Endothelial cell of umbilical vein (primary cell): Measurements from ENCODE around the gene SCN11A. TPM values are rescaled to one million over a fixed set of nuclear protein-coding genes. Genes with fewer than 3 reads are reported as not detected.

Experiments used
- BruUV-seq: library from RNA; stranded (reverse); fragments of 400-500 nt; replicated peaks from 2 replicates; lab custom pipeline; 2021; lab: Mats Ljungman, UMichigan
- CTCF ChIA-PET: fragments of 300-600, 350-600 bp; sonication (Branson Sonifier 250); formaldehyde crosslinking; loops from one replicate; lab custom pipeline; 2021; ENCODE audit warnings: antibody characterized with exemption, inconsistent platforms; lab: Charles Lee
- POLR2A ChIA-PET: fragments of 300-600, 350-600 bp; sonication (Branson Sonifier 250); formaldehyde crosslinking; loops from one replicate; lab custom pipeline; 2021; ENCODE audit warnings: antibody characterized with exemption, inconsistent platforms; lab: Charles Lee
- DNase-seq: peaks from one replicate; pipeline ENCODE4 v3.0.0-alpha.2; 2011; ENCODE audit warnings: low read depth, low spot score
- FAIRE-seq: peaks from 2 replicates; lab custom pipeline; 2011; peaks lifted over from hg19 to GRCh38; lab: Jason Lieb, UNC
- H2AFZ ChIP-seq: 2 replicates; pipeline ENCODE4 v1.6.0; 2012; ENCODE audit warnings: low read depth, low read length, control low read depth, inconsistent platforms
- H3K27ac ChIP-seq: 2 replicates; pipeline ENCODE4 v1.5.1; 2011; ENCODE audit warnings: low read depth, mild to moderate bottlenecking, control low read depth, low read length, moderate library complexity; ENCODE audit not compliant: insufficient read depth
- H3K27me3 ChIP-seq, 2 experiments: 2 replicates each; pipeline versions ENCODE4 v1.6.0 to v1.6.1; 2011; ENCODE audit warnings: low read length in 2 of 2, mixed read lengths in 1 of 2; ENCODE audit not compliant: control insufficient read depth in 2 of 2, insufficient read depth in 2 of 2
- H3K36me3 ChIP-seq, 2 experiments: 2 replicates in 1 of 2; 3 replicates in 1 of 2; pipeline ENCODE4 v1.5.1; 2011; ENCODE audit warnings: low read length in 2 of 2, mild to moderate bottlenecking in 1 of 2, moderate library complexity in 1 of 2; ENCODE audit not compliant: control insufficient read depth in 2 of 2, insufficient read depth in 2 of 2; ENCODE audit errors: extremely low read depth in 1 of 2
- H3K4me1 ChIP-seq: 3 replicates; pipeline ENCODE4 v1.5.1; 2011; ENCODE audit warnings: mild to moderate bottlenecking, low read length; ENCODE audit not compliant: control insufficient read depth, insufficient read depth; ENCODE audit errors: extremely low read depth
- H3K4me2 ChIP-seq: 2 replicates; pipeline ENCODE4 v1.6.1; 2011; ENCODE audit warnings: low read length, control low read depth, mixed read lengths; ENCODE audit not compliant: insufficient read depth
- H3K4me3 ChIP-seq, 3 experiments: fragments of 200-600 bp in 1 of 3; sonication (generic), shearing (Covaris generic) in 1 of 3; replicated peaks in 1 of 3; 2 replicates each; pipeline ENCODE4 v1.5.1; 2011 to 2016; ENCODE audit warnings: control low read depth in 3 of 3, low read length in 3 of 3, mild to moderate bottlenecking in 2 of 3, inconsistent platforms in 1 of 3, low read depth in 1 of 3, moderate library complexity in 1 of 3; ENCODE audit not compliant: insufficient read depth in 1 of 3
- H3K79me2 ChIP-seq: 2 replicates; pipeline ENCODE4 v1.6.0; 2012; ENCODE audit warnings: low read length, inconsistent platforms; ENCODE audit not compliant: control insufficient read depth, insufficient read depth
- H3K9ac ChIP-seq: replicated peaks from 2 replicates; pipeline ENCODE3; 2011; ENCODE audit warnings: low read length, control low read depth; ENCODE audit not compliant: insufficient read depth; ENCODE audit errors: extremely low read depth
- H3K9me1 ChIP-seq: replicated peaks from 3 replicates; pipeline ENCODE4 v1.6.0; 2011; ENCODE audit warnings: mild to moderate bottlenecking, low read length; ENCODE audit not compliant: control insufficient read depth, insufficient read depth; ENCODE audit errors: extremely low read depth
- H3K9me3 ChIP-seq: replicated peaks from 2 replicates; pipeline ENCODE4 v1.5.1; 2012; ENCODE audit warnings: low read length, inconsistent platforms; ENCODE audit not compliant: control insufficient read depth, insufficient read depth
- H4K20me1 ChIP-seq: replicated peaks from 2 replicates; pipeline ENCODE3; 2011; ENCODE audit warnings: mild to moderate bottlenecking, low read length; ENCODE audit not compliant: control insufficient read depth, insufficient read depth; ENCODE audit errors: extremely low read depth
- EZH2 ChIP-seq: IDR thresholded peaks from 2 replicates; pipeline ENCODE4 v1.6.1; 2012; ENCODE audit warnings: borderline replicate concordance, low read depth, mild to moderate bottlenecking, moderate library complexity, low read length, inconsistent platforms; ENCODE audit not compliant: severe bottlenecking
- FOS ChIP-seq: IDR thresholded peaks from 2 replicates; pipeline ENCODE4 v1.6.1; 2011; ENCODE audit warnings: mild to moderate bottlenecking, low read length, moderate library complexity, borderline replicate concordance; ENCODE audit not compliant: insufficient read depth
- GATA2 ChIP-seq: IDR thresholded peaks from 2 replicates; pipeline ENCODE4 v1.7.0; 2011; ENCODE audit warnings: low read depth, mild to moderate bottlenecking, moderate library complexity, mixed read lengths, low read length; ENCODE audit not compliant: insufficient read length, insufficient read depth
- JUN ChIP-seq: IDR thresholded peaks from 2 replicates; pipeline ENCODE4 v1.6.1; 2011; ENCODE audit warnings: borderline replicate concordance, low read depth; ENCODE audit not compliant: insufficient read length, insufficient read depth
- MAX ChIP-seq: IDR thresholded peaks from 2 replicates; pipeline ENCODE4 v1.6.1; 2011; ENCODE audit not compliant: insufficient read depth, insufficient read length
- MYC ChIP-seq: IDR thresholded peaks from one replicate; pipeline ENCODE4 v1.6.1; 2011; ENCODE audit warnings: mild to moderate bottlenecking, low read depth, low read length
- POLR2A ChIP-seq: IDR thresholded peaks from 2 replicates; pipeline ENCODE4 v1.6.1; 2012; ENCODE audit warnings: low read depth, mild to moderate bottlenecking, control low read depth, low read length
- POLR2AphosphoS5 ChIP-seq: IDR thresholded peaks from 2 replicates; pipeline ENCODE4 v1.6.1; 2012; ENCODE audit warnings: low read depth, mild to moderate bottlenecking, control low read depth, low read length, moderate library complexity; ENCODE audit not compliant: insufficient read depth
- dilution Hi-C: fragments of 300-500 bp; cut with MboI; formaldehyde crosslinking; loops from one replicate; pipeline ENCODE4 v1.15.0; 2019; ENCODE audit warnings: low sequenced_read_pairs; ENCODE audit not compliant: extremely low pct_ligation_motif_present
- intact Hi-C: fragments of 100-400 bp; cut with micrococcal nuclease; formaldehyde crosslinking; loops from one replicate; pipeline ENCODE4 v1.10.0; 2022
- polyA plus RNA-seq, 4 experiments: library from polyadenylated mRNA; depleted of rRNA in 3 of 4; stranded (reverse) in 3 of 4; unstranded in 1 of 4; fragments of >200 nt; gene quantifications; 2 replicates each; pipeline versions ENCODE4 v1.2.1 to v1.2.3, GENCODE V29; 2011 to 2012; ENCODE audit warnings: missing spikeins in 1 of 4
- total RNA-seq: library from RNA; stranded (reverse); gene quantifications from 2 replicates; pipeline ENCODE4 v1.2.3, GENCODE V29; 2021
- TF ChIP-seq, protein P1 (sequence below), 2 donors: IDR thresholded peaks; 1 replicate in 1 of 2; 2 replicates in 1 of 2; pipeline ENCODE4 v1.5.1; 2011; ENCODE audit warnings: low read length in 2 of 2, mild to moderate bottlenecking in 2 of 2, moderate library complexity in 2 of 2, control low read depth in 1 of 2, inconsistent platforms in 1 of 2, low read depth in 1 of 2; ENCODE audit not compliant: insufficient read depth in 1 of 2; ENCODE audit errors: extremely low read depth in 1 of 2

The SCN11A gene
- total and polyA plus RNA-seq, 2 donors (not counting 3 experiments of a cell fraction or from before 2014, with no cell fraction given): 0.06 to 0.07 TPM

DNA sequence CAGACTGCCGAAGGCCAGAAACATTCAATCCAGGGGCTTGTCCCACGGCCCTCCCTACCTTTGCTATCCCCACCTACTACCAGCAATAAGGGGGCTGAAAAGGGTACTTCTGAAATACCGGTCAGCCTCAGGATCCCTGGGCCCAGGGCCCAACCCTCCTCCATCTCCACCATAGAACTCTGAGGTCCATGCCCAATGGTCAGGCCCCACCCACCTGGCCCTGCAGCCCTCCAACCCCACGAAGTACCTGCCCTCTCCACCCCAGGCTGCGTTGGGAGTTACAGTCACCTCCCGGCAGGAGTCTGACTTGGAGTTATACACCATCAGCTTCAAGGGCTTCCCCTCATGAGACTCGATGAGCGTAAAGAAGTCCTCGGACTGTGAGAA lies 48.7 kb upstream of the SCN11A start:
- H3K27me3 ChIP-seq: no peaks in the 10 kb centered on the region
- FAIRE-seq (no peak), DNase-seq (no peak)
- H3K9ac ChIP-seq: no peak overlapping the region
- no peaks in the 10 kb centered on the region for H4K20me1 ChIP-seq
- H3K79me2 ChIP-seq: peaks cover 32% of the 10 kb centered on the region
- dilution Hi-C loops: no loop called here
- H3K36me3 ChIP-seq: peaks cover 19 to 35% of the 10 kb centered on the region in 2 experiments
- no peaks in the 10 kb centered on the region for H3K9me1 ChIP-seq
- no peak overlapping the region for H2AFZ ChIP-seq
- TF ChIP-seq FOS: no peak
- TF ChIP-seq POLR2A: no peak
- TF ChIP-seq, protein P1, sequence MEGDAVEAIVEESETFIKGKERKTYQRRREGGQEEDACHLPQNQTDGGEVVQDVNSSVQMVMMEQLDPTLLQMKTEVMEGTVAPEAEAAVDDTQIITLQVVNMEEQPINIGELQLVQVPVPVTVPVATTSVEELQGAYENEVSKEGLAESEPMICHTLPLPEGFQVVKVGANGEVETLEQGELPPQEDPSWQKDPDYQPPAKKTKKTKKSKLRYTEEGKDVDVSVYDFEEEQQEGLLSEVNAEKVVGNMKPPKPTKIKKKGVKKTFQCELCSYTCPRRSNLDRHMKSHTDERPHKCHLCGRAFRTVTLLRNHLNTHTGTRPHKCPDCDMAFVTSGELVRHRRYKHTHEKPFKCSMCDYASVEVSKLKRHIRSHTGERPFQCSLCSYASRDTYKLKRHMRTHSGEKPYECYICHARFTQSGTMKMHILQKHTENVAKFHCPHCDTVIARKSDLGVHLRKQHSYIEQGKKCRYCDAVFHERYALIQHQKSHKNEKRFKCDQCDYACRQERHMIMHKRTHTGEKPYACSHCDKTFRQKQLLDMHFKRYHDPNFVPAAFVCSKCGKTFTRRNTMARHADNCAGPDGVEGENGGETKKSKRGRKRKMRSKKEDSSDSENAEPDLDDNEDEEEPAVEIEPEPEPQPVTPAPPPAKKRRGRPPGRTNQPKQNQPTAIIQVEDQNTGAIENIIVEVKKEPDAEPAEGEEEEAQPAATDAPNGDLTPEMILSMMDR (IDR thresholded peaks at IDR 0.05; ENCODE audit: extremely low read depth in 1 of 2, insufficient read depth in 1 of 2, low read depth in 1 of 2, low read length in 2 of 2): no peak
- TF ChIP-seq MYC: no peak
- no peak for TF ChIP-seq JUN
- TF ChIP-seq MAX: no peak
- TF ChIP-seq POLR2AphosphoS5: no peak
- TF ChIP-seq GATA2: no peak
- no peak for TF ChIP-seq EZH2
- intact Hi-C loops: no loop called here
- H3K4me3 ChIP-seq: no peak overlapping the region
- ChIA-PET CTCF (interaction anchor here (1.0 to 3.7 kb wide), 4 partner anchors 24 to 192 kb away, joined by 3 to 21 read pairs (median 8); no protein-coding TSS in a partner anchor), POLR2A (no interaction called here)
- peaks cover 5% of the 10 kb centered on the region for H3K4me1 ChIP-seq
- H3K9me3 ChIP-seq: no peaks in the 10 kb centered on the region
- no peak overlapping the region for H3K27ac ChIP-seq
- no peak overlapping the region for H3K4me2 ChIP-seq
- no TSS peak for BruUV-seq
